A673 (cell line): Measurements from ENCODE around the gene SLC45A1. TPM values are rescaled to one million over a fixed set of nuclear protein-coding genes. Genes with fewer than 3 reads are reported as not detected.

Source experiments
- BruUV-seq: library from RNA; stranded (reverse); fragments of 400-500 nt; replicated peaks from 2 replicates; lab custom pipeline; 2021; lab: Mats Ljungman, UMichigan
- CTCF ChIA-PET: fragments of 300-600 bp; sonication (Branson Sonifier 250); formaldehyde crosslinking; loops from one replicate; lab custom pipeline; 2022; ENCODE audit warnings: antibody characterized with exemption; lab: Charles Lee
- POLR2A ChIA-PET: fragments of 300-600 bp; sonication (Branson Sonifier 250); formaldehyde crosslinking; loops from one replicate; lab custom pipeline; 2022; ENCODE audit warnings: antibody characterized with exemption; ENCODE audit not compliant: low non-redundant PET; lab: Charles Lee
- DNase-seq: peaks from one replicate; pipeline ENCODE4 v3.0.0-alpha.2; 2015; ENCODE audit warnings: low spot score
- H3K27ac ChIP-seq: fragments of 200-600 bp; sonication (generic); 2 replicates; pipeline ENCODE4 v1.5.1; 2016; ENCODE audit warnings: mixed run types, low read depth, mild to moderate bottlenecking, mixed read lengths, antibody characterized with exemption, low read length; ENCODE audit not compliant: poor library complexity, severe bottlenecking
- H3K27me3 ChIP-seq: fragments of 200-600 bp; sonication (generic); replicated peaks from 2 replicates; pipeline ENCODE4 v1.6.1; 2017; ENCODE audit warnings: mixed run types, low read depth, mild to moderate bottlenecking, mixed read lengths, antibody characterized with exemption, low read length; ENCODE audit not compliant: insufficient read depth, poor library complexity
- H3K36me3 ChIP-seq: fragments of 200-600 bp; sonication (generic); 2 replicates; pipeline ENCODE4 v1.6.1; 2016; ENCODE audit warnings: mixed run types, mild to moderate bottlenecking, mixed read lengths, antibody characterized with exemption, low read length; ENCODE audit not compliant: insufficient read depth, poor library complexity, severe bottlenecking
- H3K4me1 ChIP-seq: fragments of 200-600 bp; sonication (generic); 2 replicates; pipeline ENCODE4 v1.6.1; 2017; ENCODE audit warnings: mixed run types, mild to moderate bottlenecking, mixed read lengths, antibody characterized with exemption, low read length; ENCODE audit not compliant: insufficient read depth, poor library complexity, severe bottlenecking
- H3K4me3 ChIP-seq: fragments of 200-600 bp; sonication (generic); 2 replicates; pipeline ENCODE4 v1.5.1; 2016; ENCODE audit warnings: low read depth, mixed run types, mild to moderate bottlenecking, mixed read lengths, low read length; ENCODE audit not compliant: poor library complexity, severe bottlenecking
- H3K9me3 ChIP-seq: fragments of 200-600 bp; sonication (generic); 2 replicates; pipeline ENCODE4 v1.6.1; 2016; ENCODE audit warnings: mixed run types, low read depth, mild to moderate bottlenecking, mixed read lengths, antibody characterized with exemption, low read length; ENCODE audit not compliant: poor library complexity, severe bottlenecking
- EZH2 ChIP-seq: fragments of 200-600 bp; sonication (generic); IDR thresholded peaks from 2 replicates; pipeline ENCODE4 v1.6.1; 2017; ENCODE audit warnings: borderline replicate concordance, low read depth, mild to moderate bottlenecking, mixed read lengths, antibody characterized with exemption, low read length; ENCODE audit not compliant: poor library complexity, severe bottlenecking
- intact Hi-C: fragments of 100-400 bp; cut with micrococcal nuclease; formaldehyde crosslinking; loops from one replicate; pipeline ENCODE4 v1.10.0; 2022; ENCODE audit not compliant: unreplicated experiment
- total RNA-seq: library from RNA; stranded (reverse); gene quantifications from 2 replicates; pipeline ENCODE4 v1.2.3, GENCODE V29; 2021
- TF ChIP-seq, protein P1 (sequence below): fragments of 300-800, 200-600 bp; sonication (generic); conservative IDR thresholded peaks from 2 replicates; pipeline ENCODE4 v1.5.1; 2017; ENCODE audit warnings: low read depth, mild to moderate bottlenecking, antibody characterized with exemption, low read length, moderate library complexity, mixed read lengths

SLC45A1 gene
- total RNA-seq, 1 experiment from 2014 or later, result 0.82 TPM

DNA sequence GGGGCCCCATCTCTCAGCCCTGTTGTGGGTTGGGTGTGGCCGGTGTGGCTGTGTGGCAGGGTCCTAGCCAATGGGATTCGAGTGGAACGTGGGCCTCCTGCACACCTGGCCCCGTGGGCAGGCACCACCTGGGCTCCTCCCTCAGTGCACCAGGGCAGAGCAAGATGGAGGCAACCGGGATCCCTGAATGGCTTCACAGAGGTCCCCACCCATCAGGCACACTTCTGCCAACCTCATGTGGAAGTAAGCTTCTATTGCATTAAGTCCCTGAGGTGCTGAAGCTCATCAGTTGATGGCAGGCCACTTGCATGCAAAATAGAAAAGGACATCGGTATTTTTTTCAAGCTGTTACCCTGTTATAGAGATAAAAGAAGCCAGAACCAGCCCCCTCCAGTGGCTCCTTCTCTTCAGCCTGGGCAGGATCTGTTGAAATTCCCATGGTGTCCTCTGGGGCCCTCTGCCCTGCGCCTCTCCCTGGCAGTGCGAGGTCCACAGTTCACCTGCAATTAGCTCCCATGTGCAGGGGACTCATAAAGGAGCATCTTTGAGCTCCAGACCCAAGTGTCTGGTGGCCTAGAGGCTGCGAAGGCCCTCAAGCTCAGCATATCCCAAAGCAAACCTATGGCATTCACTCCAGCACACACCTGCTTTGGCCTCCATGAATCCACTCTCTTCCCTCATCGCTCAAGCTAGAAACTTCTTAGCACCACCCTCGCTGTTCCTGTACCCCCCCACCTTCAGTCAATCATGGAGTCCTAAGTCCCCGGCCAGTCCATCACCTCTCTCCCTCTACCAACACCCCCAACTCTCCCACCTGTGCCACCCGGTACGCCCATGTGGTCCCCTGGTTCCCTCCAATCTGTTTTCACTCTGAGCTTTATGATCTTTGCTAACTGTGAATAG is 2.1 kb upstream of the SLC45A1 start:
- DNase-seq, result peak; percentile 29
- intact Hi-C loops, result no loop called here
- no peaks in the 10 kb centered on the region for H3K9me3 ChIP-seq
- H3K4me3 ChIP-seq, result no peak overlapping the region
- H3K27ac ChIP-seq, result no peak overlapping the region
- ChIA-PET POLR2A (interaction anchor here (0.6 kb wide), 1 partner anchor 308 kb away, joined by 3 read pairs; no protein-coding TSS in a partner anchor), CTCF (interaction anchor here (0.6 to 2.8 kb wide), 6 partner anchors 33 to 341 kb away, joined by 3 to 50 read pairs (median 8); no protein-coding TSS in a partner anchor)
- no TSS peak for BruUV-seq
- peaks cover 6% of the 10 kb centered on the region for H3K4me1 ChIP-seq
- TF ChIP-seq, protein P1, sequence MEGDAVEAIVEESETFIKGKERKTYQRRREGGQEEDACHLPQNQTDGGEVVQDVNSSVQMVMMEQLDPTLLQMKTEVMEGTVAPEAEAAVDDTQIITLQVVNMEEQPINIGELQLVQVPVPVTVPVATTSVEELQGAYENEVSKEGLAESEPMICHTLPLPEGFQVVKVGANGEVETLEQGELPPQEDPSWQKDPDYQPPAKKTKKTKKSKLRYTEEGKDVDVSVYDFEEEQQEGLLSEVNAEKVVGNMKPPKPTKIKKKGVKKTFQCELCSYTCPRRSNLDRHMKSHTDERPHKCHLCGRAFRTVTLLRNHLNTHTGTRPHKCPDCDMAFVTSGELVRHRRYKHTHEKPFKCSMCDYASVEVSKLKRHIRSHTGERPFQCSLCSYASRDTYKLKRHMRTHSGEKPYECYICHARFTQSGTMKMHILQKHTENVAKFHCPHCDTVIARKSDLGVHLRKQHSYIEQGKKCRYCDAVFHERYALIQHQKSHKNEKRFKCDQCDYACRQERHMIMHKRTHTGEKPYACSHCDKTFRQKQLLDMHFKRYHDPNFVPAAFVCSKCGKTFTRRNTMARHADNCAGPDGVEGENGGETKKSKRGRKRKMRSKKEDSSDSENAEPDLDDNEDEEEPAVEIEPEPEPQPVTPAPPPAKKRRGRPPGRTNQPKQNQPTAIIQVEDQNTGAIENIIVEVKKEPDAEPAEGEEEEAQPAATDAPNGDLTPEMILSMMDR, result 0 out of 2 replicates have a peak, but pooled peaks have one; percentile 20
- no peak for TF ChIP-seq EZH2
- no peaks in the 10 kb centered on the region for H3K36me3 ChIP-seq
- no peaks in the 10 kb centered on the region for H3K27me3 ChIP-seq

GRCh38 chr1:8318436-8318835 is 522 bp downstream of the SLC45A1 start:
- intact Hi-C loops, result no loop called here
- DNase-seq, result no peak
- no peak for TF ChIP-seq EZH2
- TF ChIP-seq, protein P1, result no peak
- no TSS peak for BruUV-seq
- no peak overlapping the region for H3K27ac ChIP-seq
- H3K9me3 ChIP-seq, result no peaks in the 10 kb centered on the region
- peaks cover 6% of the 10 kb centered on the region for H3K4me1 ChIP-seq
- ChIA-PET POLR2A (no interaction called here), CTCF (no interaction called here)
- H3K36me3 ChIP-seq, result no peaks in the 10 kb centered on the region
- H3K4me3 ChIP-seq, result peak overlapping the region; percentile 51
- no peaks in the 10 kb centered on the region for H3K27me3 ChIP-seq

DNA sequence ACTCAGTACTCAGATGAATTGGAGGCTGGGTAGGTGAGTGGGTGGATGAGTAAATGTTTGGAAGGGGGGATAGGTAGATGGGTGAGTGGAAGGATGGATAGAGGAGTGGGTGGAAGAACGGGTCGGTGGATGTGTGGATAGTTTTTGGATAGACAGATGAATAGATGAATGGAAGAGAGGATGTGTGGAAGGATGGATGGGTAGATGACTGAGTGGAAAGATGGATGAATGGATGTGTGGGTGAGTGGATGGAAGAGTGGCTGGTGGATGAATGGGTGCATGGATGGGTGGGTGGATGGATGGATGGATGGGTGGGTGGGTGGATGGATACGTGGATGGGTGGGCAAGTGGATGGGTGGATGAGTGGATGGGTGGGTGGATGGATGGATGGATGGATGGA is 3.7 kb downstream of the SLC45A1 start:
- H3K4me1 ChIP-seq, result peaks cover 6% of the 10 kb centered on the region
- H3K27ac ChIP-seq, result no peak overlapping the region
- BruUV-seq, result no TSS peak
- intact Hi-C loops, result no loop called here
- TF ChIP-seq, protein P1, result no peak
- TF ChIP-seq EZH2, result no peak
- ChIA-PET POLR2A (no interaction called here), CTCF (no interaction called here)
- H3K4me3 ChIP-seq, result no peak overlapping the region
- H3K9me3 ChIP-seq, result no peaks in the 10 kb centered on the region
- H3K27me3 ChIP-seq, result no peaks in the 10 kb centered on the region
- H3K36me3 ChIP-seq, result no peaks in the 10 kb centered on the region
- no peak for DNase-seq
